HTERT RPE-1 (cell line): ENCODE data around the gene DGAT2.
"Not testable (repeated sequence)": the region's sequence is repeated elsewhere in the genome, so short reads cannot be mapped to it uniquely, and the experiment has no call there.

Experiments used
- in situ Hi-C: fragments of 300-500 bp; cut with MboI; formaldehyde crosslinking; loops from 4 replicates; pipeline ENCODE4 v1.14.3; 2020; ENCODE audit warnings: low sequenced_read_pairs

The DGAT2 gene

DNA sequence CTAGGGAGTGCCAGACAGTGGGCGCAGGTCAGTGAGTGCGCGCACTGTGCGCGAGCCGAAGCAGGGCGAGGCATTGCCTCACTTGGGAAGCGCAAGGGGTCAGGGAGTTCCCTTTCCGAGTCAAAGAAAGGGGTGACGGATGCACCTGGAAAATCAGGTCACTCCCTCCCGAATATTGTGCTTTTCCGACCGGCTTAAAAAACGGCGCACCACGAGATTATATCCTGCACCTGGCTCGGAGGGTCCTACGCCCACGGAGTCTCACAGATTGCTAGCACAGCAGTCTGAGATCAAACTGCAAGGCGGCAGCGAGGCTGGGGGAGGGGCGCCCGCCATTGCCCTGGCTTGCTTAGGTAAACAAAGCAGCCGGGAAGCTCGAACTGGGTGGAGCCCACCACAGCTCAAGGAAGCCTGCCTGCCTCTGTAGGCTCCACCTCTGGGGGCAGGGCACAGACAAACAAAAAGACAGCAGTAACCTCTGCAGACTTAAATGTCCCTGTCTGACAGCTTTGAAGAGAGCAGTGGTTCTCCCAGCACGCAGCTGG lies 19.8 kb upstream of the DGAT2 start:
- in situ Hi-C loops = not testable (repeated sequence)

DNA sequence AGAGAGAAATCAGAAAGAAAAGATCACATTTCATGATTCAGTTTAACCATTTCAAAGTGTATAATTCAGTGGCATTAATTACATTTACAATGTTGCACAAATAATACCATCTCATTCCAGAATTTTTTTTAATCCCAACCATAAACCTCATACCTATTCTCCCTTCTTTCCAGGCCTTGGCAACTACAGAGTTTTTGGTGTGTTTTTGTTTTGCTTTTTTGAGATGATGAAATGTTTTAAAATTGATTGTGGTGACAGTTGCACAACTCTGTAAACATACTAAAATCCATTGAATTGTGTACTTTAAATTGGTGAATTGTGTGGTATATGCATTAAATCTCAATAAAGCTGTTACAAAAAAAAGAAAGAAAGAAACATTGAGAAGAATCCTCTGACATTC lies 13.6 kb upstream of the DGAT2 start:
- in situ Hi-C loops = not testable (repeated sequence)

DNA sequence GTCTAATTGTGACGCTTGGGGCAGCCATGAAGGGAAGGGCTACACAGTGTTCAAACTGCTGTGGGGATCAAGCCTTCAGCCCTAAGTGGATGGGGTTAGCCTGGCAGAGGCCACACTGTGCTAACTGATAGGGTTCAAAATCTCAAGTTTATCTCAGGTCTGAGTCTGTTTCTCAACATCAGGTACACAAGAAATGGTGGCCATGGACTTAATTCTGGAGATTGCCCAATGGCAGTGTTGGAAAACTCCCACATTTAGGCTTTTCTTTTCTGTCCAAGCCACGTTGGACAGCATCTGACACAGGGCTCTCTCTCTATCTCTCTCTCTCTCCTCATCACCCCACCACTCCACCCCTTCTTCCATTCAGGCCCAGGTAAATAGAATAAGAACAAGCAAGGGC lies 10.9 kb upstream of the DGAT2 start:
- in situ Hi-C loops = no loop called here

DNA sequence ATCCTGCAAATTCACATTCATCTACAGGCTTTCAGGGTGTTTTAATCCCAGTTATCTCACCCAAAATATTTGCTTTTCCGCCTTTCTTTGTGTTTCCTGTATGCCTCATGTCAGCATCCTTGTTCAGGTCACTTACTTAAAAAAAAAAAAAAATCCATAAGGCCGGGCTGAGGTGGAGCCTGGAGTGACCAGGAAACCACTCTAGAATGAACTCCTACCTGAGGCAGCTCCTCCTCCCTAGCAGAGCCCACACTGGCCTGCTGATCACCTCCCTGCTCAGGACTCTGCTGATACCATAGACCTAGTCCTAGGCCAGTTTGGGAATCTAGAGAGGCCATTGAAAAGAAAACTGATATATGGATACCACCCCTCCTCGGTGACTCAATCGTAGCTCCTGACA lies 8.7 kb upstream of the DGAT2 start:
- in situ Hi-C loops = no loop called here

DNA sequence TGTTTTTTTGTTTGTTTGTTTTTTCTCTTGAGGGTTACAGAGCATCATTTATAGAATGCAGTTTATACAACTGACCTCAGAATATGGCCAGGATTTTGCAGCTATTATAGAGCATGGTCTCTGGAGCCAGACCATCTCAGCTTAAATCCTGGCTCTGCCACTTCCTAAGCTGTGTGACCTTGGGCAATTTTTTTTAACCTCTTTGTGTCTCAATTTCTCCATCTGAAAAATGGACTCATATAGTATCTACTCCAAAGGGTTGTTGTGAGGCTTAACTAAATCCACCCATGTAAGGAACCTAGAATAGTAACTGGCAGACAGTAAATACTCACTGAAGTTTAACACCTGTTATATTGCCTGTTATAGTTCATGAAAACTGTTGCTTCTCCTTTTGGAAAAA lies 8.3 kb upstream of the DGAT2 start:
- in situ Hi-C loops = no loop called here

DNA sequence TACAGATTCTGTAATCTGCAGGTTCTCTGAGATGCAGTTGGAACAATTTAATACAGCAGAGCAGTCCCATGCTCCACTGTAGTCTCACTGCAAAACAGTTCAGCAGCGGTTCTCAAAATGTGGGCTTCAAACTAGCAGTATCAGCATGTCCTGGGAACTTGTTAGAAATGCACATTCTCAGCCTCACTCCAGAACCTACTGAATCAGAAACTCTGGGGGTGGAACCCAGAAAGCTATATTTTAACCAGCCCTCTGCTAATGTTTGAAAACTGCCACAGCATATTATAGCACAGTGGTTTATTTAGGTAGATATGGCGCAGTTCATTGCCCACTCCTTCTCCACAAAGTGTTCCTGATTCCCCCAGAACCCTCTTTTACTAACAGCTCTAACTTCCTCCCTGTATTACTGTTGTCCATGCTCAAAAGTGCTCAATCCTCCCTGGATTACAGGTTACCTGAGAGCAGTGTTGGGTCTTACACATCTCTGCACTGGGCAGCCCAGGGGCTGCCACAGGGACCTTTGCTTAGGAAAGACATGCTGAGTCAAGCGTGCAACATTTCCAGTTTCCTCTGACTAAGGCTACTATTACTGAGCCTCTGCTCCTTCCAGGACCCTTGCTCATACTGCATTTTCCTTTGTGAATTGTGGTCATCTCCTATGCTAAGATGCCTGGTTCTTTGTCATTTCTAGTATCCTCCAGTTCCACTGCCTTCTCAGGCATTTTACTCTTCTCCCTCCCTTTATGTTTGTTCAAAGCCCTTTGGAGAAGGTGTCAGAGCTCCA lies 7.7 kb upstream of the DGAT2 start:
- in situ Hi-C loops = no loop called here

DNA sequence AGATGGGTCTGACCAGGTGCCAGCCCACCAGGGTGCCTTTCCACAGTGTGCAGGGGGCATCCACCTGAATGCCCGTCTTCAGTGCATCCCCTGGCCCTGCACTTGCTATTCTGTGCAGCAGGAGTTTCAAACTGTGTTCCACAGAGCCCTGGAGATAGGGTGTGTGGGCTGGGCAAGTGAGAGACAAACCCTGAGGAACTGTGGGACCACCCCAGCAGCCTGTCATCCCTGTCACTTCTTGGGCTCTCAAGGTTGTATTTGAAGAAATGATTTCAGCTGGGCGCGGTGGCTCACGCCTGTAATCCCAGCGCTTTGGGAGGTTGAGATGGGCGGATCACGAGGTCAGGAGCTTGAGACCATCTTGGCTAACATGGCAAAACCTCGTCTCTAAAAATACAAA lies 6.4 kb upstream of the DGAT2 start:
- in situ Hi-C loops = no loop called here

DNA sequence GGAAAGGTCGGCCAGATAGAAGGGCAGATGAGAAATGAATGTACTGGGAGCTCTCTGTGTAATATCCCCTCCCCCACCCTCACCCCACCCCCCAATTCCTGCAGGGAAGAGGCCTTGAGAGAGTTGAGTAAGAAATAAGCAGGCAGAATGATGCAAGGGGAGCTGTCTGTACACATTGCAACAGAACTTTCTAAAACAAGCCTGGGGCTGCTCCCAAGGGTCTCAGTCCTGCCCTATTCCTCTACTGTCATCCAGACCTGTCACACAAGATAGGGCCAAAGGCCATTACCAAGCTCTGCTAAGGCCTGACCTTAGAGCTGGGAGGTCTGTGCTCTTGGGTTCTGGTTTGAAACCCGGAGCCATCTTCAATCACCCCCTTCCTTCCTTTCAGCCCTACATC lies 5.7 kb upstream of the DGAT2 start:
- in situ Hi-C loops = no loop called here

DNA sequence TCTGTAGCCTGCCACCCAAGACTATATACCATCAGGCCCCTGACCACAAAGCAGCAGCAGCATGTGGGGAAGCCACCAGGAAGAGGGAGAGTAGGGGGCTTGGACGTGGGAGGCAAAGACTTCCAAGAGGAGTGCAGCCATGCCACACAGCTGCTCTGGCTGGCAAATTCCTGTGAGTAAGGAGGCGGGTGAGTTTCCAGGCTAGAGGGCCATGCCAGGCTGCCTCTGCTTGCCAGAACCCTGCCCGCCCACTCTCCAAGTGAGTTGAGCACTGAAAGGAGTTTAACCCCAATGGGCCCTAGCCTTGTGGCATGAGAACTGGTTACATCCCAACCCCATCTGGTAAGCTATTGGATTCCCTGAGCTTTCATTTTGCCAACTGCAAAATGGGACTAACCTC lies 4.7 kb upstream of the DGAT2 start:
- in situ Hi-C loops = no loop called here

DNA sequence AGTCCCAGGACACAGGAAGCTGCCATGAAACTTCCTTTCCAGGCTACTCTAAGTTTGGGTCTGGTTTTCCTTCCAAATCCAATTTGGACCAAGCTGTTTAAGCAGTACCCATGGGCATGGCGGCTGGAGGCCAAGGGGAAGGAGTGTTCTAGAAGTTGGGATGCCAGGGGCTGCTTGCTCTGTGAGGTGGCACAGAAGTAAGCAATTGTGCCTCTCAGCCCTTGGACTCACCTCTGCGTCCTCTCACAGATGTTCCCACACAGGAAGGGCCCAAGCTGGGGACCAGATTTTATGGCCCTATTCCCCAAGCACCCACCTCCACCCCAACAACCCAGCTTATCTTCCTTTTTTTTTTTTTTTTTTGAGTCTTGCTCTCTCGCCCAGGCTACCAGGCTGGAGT lies 3.5 kb upstream of the DGAT2 start:
- in situ Hi-C loops = no loop called here

DNA sequence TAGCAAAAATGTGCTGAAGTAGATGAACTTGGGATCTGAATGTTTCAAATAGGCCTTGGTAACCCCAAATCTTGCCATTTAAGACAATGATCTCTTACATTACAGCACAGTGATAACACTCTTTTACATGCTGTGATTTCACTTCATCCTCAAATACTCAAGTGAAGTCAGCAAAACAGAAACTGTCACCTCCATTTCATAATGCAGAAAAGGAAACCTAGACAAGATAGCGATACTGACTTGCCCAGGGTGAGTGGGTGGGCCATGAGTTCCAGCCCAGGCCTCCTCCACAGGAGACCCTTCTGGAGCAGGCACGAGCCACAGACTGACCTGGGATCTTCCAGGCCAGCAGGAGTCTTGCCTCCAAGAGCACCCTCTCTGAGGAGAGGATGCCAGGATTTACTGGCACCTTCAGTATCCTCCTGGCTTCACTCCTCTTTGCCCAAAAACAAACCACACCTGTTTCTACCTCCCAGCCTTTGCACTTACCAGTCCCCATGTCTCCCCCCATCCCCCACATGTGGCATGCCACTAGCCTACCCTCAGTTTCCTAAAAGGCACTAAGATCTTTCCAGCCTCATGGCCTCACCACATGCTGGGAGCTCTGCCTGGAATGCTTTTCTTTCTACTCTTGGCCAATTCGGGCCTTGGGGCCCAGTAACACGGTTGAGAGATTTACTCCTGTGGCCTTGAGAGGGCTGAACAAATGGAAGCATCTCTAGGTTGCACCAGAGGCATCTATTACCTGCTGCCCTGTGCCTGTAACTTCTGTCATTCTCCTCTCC lies 1.9 kb upstream of the DGAT2 start:
- in situ Hi-C loops = no loop called here

DNA sequence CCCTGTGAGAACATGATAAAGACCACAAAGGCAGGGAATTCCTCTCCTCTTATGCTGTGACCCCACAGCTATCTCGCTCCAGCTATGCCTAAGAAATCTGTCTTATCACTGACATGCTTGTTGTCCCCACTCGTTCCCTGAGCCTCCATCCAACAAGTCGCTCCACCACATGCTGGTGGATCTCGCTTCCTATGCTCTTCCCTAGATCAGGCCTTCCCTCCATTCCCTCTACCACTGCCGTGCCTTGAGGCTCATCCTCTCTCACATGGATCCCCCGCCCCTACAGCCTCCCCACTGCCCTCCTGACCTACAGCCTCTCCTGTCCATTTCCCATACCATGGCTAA lies 1.4 kb upstream of the DGAT2 start:
- in situ Hi-C loops = no loop called here

DNA sequence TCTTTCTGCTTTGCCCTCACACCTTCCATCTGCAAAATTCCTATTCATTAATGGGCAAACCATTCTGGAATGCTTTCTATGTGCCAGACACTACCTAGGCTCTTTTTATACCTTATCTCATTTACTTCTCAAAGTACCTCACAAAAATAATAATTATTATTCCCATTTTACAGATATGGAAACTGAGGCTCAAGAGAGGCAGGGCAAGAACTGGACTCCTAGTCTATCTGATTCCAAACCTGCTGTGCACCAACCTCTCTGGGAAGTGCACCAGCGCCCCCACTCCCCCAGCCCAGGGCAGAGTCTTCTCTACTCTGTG lies 826 bp upstream of the DGAT2 start:
- in situ Hi-C loops = no loop called here

DNA sequence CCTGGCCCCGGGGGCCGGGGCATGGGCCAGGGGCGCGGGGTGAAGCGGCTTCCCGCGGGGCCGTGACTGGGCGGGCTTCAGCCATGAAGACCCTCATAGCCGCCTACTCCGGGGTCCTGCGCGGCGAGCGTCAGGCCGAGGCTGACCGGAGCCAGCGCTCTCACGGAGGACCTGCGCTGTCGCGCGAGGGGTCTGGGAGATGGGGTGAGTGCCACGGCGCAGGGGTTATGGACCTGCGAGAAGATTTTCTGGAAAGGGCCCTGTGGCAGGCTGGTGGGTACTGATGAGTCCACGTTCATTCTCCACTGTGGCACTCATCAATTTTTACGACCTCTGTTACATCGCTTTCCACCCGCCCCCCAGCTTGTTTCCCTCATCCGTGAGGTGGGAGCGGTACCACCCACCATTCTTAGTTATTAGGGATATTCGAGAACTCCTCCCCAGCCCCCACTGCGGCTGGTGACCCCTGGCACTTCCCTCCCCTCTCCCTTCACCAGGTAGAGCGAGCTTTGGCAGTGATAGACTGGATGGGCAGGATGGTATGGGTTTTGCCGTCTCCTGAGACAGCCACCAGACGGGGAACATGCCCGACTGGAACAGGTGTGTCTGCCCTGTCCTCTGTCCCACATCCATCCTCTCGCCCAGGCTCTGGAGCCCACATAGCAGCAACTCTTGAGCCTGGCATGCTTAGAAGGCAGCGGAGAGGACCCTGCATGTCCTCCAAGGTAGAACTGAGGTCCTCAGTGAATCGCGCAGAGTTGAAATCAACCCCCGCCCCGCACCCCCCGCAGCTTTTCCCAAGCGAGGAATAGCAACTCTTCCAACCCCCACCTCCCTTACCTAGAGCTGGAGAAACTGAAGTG lies 562 bp downstream of the DGAT2 start:
- in situ Hi-C loops = no loop called here

DNA sequence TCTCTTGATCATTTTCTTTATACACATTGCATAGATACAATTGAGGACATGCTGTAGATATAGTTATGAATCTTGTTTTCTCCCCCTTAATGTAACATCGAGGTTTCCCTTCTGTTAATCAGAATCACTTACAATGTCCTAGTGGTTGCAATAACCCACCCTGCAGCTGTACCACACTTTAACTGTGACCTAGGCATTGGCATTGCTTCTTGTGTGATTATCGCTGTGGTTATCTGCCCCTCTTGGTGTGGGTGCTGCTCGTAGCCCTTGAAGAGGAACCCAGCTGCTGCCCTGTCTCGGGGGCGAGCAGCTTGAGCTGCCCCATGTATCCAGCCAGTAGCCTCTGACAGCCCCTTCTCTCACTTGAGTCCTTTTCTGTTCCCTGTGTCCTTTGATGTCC lies 1.5 kb downstream of the DGAT2 start:
- in situ Hi-C loops = no loop called here

DNA sequence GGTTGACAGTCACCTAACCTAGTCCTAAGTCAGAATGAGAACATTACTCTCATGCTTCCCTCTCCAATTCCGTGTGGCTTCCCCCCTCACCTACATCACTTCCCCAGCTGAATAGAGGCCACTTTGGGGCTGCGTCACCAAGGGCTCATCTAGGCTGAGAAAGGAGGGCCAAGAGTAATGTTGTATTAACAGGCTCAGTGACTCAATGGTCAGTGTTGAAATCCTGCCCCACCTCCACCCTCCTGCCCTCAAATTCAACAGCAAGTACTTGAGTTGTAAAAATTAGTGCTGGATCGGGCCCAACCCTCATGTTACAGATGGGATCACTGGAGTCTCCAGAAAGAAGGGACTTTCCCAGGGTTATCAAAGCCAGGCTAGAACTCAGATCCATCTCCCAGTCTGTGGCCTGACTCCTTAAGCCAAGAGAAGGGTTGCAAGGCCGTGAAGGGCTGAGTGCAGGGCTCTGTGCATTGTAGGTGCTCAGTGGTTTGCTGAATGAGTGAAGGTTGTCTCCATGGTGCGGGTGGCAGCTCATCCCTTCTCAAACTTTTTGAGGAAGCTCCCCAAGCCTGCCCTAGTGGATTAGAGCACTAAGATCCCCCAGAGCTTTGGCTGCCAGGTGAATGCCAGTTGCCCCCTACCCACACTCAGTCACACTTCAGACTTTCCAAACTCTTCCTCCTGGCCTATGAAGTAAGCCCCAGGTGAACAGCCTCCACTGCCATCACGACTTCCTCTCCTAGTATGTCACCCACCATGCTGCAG lies 3.2 kb downstream of the DGAT2 start:
- in situ Hi-C loops = no loop called here

DNA sequence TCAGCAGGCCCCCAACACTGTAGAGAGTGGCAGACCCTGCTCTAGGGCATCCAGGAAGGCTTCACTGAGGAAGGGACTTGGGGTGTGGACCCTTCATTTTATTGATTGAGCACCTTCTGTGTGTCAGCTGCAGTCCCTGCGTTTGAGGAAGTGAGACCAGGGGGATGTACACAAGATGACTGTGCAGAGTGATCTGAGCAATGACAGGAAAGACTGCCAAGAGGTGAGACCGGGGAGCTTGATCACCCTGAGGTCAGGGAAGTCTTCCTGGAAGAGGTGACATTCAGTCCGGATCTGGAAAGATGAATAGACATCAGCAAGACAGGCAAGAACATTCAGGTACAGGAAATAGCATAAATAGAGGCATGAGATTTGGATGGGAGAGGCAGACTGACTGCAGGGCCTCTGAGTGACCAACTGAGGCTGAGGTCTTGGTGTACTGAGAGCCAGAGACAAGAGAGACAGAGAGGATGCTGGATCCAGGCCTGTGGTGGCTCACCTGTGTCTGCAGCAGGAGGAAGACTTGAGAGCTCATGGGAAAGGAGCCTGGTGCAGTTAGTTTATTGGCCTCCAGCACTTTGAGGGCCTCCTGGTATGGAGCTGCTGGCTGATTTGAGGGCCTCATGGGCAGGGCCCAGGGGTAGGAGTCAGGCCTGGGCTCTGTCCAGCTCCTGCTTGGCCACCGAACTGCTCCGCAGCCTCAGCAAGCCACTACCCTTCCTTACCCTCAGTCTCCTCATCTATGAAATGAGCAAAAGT lies 5.2 kb downstream of the DGAT2 start:
- in situ Hi-C loops = no loop called here

DNA sequence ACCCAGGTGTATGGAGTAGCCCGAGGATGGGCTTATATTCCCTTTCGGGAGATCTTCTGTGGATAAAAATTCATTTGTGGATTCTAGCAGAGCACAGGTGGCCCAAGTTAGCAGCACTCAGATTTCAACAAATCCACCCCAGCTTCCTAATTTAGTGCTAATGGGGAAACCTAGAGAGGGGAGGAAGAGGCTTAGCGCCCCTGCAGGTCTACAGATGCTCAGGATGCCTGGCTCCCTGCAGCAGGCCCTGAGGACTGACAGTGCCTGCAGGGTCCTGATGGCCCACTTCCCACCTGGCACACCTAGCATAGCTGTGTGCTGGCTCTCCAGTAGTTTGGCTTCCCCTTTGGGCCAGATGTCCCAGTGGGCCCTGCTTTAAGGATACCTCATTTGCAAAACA lies 6.5 kb downstream of the DGAT2 start:
- in situ Hi-C loops = no loop called here

DNA sequence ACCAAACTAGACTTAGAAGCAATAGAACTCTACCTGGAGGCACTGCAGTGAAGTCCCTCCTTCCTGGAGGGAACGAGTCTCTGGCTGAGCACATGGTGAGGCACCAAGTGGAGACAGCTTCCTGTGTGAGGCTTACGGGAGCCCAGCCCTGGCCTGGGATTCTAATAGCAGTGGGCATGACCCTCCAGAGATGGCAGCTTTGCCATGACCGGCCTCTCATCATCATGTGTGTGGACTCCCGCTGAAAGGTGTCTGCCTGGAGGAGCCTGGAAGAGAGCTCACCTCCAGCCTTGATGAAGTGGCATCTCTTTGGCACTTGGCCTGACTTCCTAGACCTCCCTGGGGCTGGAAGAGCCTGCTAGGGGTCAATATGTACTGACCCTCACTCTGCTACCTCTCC lies 8.0 kb downstream of the DGAT2 start:
- in situ Hi-C loops = no loop called here

DNA sequence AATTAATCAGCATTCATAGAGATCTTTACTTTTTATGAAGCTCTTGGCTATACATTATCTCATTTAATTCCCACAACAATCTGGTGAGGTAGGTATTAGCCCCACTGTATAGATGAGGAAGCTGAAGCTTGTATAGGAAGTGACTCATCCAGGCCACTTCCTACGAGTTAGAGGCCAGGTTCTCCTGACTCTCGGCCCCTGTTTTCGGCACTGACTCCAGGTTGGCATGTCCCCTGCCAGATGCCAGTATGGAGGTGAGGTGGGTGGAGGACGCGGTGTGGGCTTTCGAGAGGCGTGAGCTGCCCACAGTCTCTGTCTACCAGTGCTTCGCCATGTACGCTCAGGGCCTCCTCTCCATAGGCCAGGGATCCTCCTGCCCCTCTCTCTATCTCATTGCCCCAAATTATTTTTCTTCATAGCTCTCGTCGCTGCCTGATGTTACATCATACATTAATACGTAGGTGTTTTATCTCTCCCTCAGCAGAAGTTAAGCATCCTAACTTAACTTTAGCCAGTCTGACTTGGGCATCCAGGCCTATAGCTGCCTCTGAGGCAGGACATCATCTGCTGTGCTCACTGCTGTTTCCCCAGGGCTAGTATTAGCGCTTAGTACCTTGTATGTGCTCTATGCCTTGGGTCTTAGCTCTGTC lies 9.0 kb downstream of the DGAT2 start:
- in situ Hi-C loops = no loop called here
